Activated naive CD8-positive, alpha-beta T cell treated with anti-CD3 and anti-CD28 coated beads for 36 hours (primary cell): ENCODE measurements around the gene SLC36A3. TPM values are rescaled to one million over a fixed set of nuclear protein-coding genes. Genes with fewer than 3 reads are reported as not detected.
"Not testable (repeated sequence)": the region's sequence is repeated elsewhere in the genome, so short reads cannot be mapped to it uniquely, and the experiment has no call there.

ENCODE experiments used
- DNase-seq: peaks from one replicate; pipeline ENCODE4 v3.0.0; 2021
- H3K27ac Mint-ChIP-seq: one replicate; pipeline ENCODE4 v1.8.0; 2022; ENCODE audit warnings: mild to moderate bottlenecking, moderate library complexity, mixed read lengths
- H3K27me3 Mint-ChIP-seq: one replicate; pipeline ENCODE4 v1.8.0; 2022; ENCODE audit warnings: mild to moderate bottlenecking, mixed read lengths
- H3K36me3 Mint-ChIP-seq: one replicate; pipeline ENCODE4 v1.8.0; 2021; ENCODE audit warnings: mild to moderate bottlenecking, mixed read lengths
- H3K4me1 Mint-ChIP-seq: one replicate; pipeline ENCODE4 v1.8.0; 2021; ENCODE audit warnings: mixed read lengths
- H3K4me3 Mint-ChIP-seq: one replicate; pipeline ENCODE4 v1.8.0; 2022; ENCODE audit warnings: mild to moderate bottlenecking, moderate library complexity, mixed read lengths
- H3K9me3 Mint-ChIP-seq: one replicate; pipeline ENCODE4 v1.8.0; 2022; ENCODE audit warnings: mixed read lengths
- total RNA-seq, 2 experiments: library from RNA; stranded (reverse); gene quantifications; one replicate each; pipeline ENCODE4 v1.2.3, GENCODE V29; 2021

SLC36A3 gene
- total RNA-seq, 2 experiments from 2014 or later = not detected

GRCh38 chr5:151243127-151243526 lies 60.4 kb downstream of the SLC36A3 start:
- Mint-ChIP-seq H3K4me3 (no peak overlapping the region), H3K36me3 (no peaks in the 10 kb centered on the region), H3K27ac (no peak overlapping the region), H3K4me1 (peaks cover 28% of the 10 kb centered on the region), H3K9me3 (no peaks in the 10 kb centered on the region), H3K27me3 (no peaks in the 10 kb centered on the region)
- no peak for DNase-seq

GRCh38 chr5:151240924-151241635 lies 62.5 kb downstream of the SLC36A3 start:
- H3K36me3 Mint-ChIP-seq = no peaks in the 10 kb centered on the region
- H3K4me1 Mint-ChIP-seq = peaks cover 37% of the 10 kb centered on the region
- no peak overlapping the region for H3K27ac Mint-ChIP-seq
- no peaks in the 10 kb centered on the region for H3K9me3 Mint-ChIP-seq
- H3K4me3 Mint-ChIP-seq = no peak overlapping the region
- H3K27me3 Mint-ChIP-seq = no peaks in the 10 kb centered on the region
- no peak for DNase-seq

- not testable (repeated sequence) for H3K27ac Mint-ChIP-seq, H3K4me3 Mint-ChIP-seq, H3K9me3 Mint-ChIP-seq, H3K36me3 Mint-ChIP-seq, H3K27me3 Mint-ChIP-seq, DNase-seq
- H3K4me1 Mint-ChIP-seq = peaks cover 33% of the 10 kb centered on the region
These were observed 63.2 kb downstream of the SLC36A3 start for GRCh38 chr5:151240268-151240835.

DNA sequence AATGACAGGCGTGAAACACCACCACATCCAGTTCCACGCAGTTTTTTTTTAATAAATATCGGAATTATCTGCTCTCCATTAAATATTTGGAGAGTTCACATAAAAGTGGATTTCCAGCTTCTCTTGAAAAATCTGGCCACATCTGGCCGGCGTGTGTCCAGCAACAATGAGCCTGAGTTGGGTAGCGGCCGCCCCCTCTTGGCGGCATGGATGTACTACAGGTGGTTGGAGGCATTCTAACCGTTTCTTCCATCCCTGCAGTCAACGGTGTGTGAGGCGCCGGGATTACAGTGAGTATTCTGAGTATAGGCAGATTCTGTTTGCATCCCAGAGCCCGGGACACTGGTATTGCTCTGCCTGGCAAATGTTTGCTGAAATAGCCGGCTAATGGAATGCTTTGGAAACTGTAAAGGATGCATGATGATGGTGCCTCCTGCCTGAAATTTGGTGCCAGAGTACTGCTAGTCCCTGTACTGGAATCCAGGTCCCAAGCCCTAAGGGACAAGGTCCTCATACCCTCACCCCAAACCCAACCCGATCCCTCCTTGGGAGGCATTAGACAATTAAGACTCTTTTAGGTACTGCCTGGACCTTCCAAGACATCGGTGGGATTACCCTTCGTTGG lies 64.2 kb downstream of the SLC36A3 start:
- H3K4me3 Mint-ChIP-seq = peak overlapping the region; percentile 69
- peaks cover 36% of the 10 kb centered on the region for H3K4me1 Mint-ChIP-seq
- peak; percentile 60 for DNase-seq
- H3K36me3 Mint-ChIP-seq = peaks cover 3% of the 10 kb centered on the region
- H3K27me3 Mint-ChIP-seq = no peaks in the 10 kb centered on the region
- peaks cover 2% of the 10 kb centered on the region for H3K9me3 Mint-ChIP-seq
- no peak overlapping the region for H3K27ac Mint-ChIP-seq

DNA sequence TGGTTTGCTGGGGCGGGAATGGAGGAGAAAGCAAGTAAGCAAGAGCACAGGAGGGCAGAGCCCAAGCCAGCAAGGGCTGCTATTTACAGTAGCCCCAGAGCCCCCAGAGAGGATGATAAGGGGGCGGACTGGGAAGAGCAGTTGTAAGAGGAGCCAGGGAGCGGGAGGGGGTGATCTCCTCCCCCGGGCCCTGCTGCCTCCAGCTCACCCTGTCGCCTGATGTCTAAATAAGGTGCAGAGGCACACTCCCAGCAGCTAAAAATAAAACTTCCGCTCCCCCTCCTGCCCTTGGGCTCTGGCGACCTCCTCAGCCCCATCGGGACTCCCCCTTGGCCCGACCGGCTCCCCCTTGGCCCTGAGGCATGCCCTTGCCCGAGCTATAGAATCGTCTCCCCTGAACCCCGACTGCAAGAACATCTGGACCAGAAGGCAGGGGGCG lies 65.2 kb downstream of the SLC36A3 start:
- Mint-ChIP-seq H3K27ac (peak overlapping the region; percentile 77), H3K27me3 (no peaks in the 10 kb centered on the region), H3K36me3 (peaks cover 3% of the 10 kb centered on the region), H3K9me3 (peaks cover 2% of the 10 kb centered on the region), H3K4me3 (peak overlapping the region; percentile 69), H3K4me1 (peaks cover 34% of the 10 kb centered on the region)
- DNase-seq = no peak

- no peak overlapping the region for H3K4me3 Mint-ChIP-seq
- DNase-seq = no peak
- peaks cover 37% of the 10 kb centered on the region for H3K4me1 Mint-ChIP-seq
- peak overlapping the region; percentile 77 for H3K27ac Mint-ChIP-seq
- H3K9me3 Mint-ChIP-seq = peaks cover 2% of the 10 kb centered on the region
- peaks cover 3% of the 10 kb centered on the region for H3K36me3 Mint-ChIP-seq
- H3K27me3 Mint-ChIP-seq = no peaks in the 10 kb centered on the region
These were observed 65.9 kb downstream of the SLC36A3 start for GRCh38 chr5:151237685-151238084.

GRCh38 chr5:151236888-151237287 lies 66.7 kb downstream of the SLC36A3 start:
- Mint-ChIP-seq H3K27ac (no peak overlapping the region), H3K36me3 (peaks cover 3% of the 10 kb centered on the region), H3K27me3 (no peaks in the 10 kb centered on the region), H3K4me3 (no peak overlapping the region), H3K9me3 (peaks cover 2% of the 10 kb centered on the region), H3K4me1 (peaks cover 37% of the 10 kb centered on the region)
- no peak for DNase-seq

DNA sequence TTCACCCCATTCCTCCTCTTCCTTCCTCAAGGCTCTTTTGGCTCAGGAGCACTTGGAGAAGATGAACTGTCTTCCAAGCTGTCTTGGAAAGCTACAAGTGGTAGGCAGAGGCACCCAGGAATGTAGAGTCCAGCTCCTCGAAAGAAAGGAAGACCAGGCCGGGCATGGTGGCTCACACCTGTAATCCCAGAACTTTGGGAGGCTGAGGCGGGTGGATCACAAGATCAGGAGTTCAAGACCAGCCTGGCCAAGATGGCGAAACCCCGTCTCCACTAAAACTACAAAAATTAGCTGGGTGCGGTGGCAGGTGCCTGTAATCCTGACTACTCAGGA lies 68.4 kb downstream of the SLC36A3 start:
- H3K36me3 Mint-ChIP-seq, DNase-seq, H3K4me3 Mint-ChIP-seq, H3K27ac Mint-ChIP-seq, H3K27me3 Mint-ChIP-seq, H3K9me3 Mint-ChIP-seq: not testable (repeated sequence)
- H3K4me1 Mint-ChIP-seq = peaks cover 37% of the 10 kb centered on the region

GRCh38 chr5:151234476-151235238 lies 68.9 kb downstream of the SLC36A3 start:
- Mint-ChIP-seq H3K27me3 (no peaks in the 10 kb centered on the region), H3K36me3 (peaks cover 3% of the 10 kb centered on the region), H3K27ac (peak overlapping the region; percentile 59), H3K4me1 (peaks cover 37% of the 10 kb centered on the region), H3K9me3 (peaks cover 2% of the 10 kb centered on the region), H3K4me3 (peak overlapping the region; percentile 12)
- DNase-seq = no peak

GRCh38 chr5:151233616-151234085 lies 69.9 kb downstream of the SLC36A3 start:
- Mint-ChIP-seq H3K27ac (no peak overlapping the region), H3K36me3 (peaks cover 3% of the 10 kb centered on the region), H3K4me3 (no peak overlapping the region), H3K27me3 (no peaks in the 10 kb centered on the region), H3K9me3 (peaks cover 2% of the 10 kb centered on the region), H3K4me1 (peaks cover 29% of the 10 kb centered on the region)
- DNase-seq = no peak

DNA sequence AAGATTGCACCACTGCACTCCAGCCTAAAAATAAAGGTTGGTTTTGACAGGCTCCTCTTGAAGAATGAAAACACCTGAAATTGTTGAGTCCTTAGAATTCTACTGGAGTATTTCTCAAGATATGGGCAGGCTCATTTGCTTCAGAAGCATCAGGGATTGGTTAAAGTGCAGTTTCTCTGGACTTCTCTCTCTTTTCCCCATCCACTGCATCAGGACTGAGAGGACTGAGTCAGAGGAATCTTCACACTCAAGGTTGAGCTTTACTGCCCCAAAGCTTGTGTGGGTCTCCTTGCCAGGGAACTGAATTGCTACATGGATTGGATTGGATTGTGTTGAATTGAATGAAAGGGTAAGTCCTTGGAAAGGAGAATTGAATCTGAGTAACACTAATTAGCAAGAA lies 72.2 kb downstream of the SLC36A3 start:
- Mint-ChIP-seq H3K27ac (no peak overlapping the region), H3K27me3 (no peaks in the 10 kb centered on the region), H3K4me1 (peaks cover 18% of the 10 kb centered on the region), H3K36me3 (peaks cover 3% of the 10 kb centered on the region), H3K4me3 (no peak overlapping the region), H3K9me3 (peaks cover 2% of the 10 kb centered on the region)
- DNase-seq = no peak

- no peaks in the 10 kb centered on the region for H3K36me3 Mint-ChIP-seq
- H3K9me3 Mint-ChIP-seq = no peaks in the 10 kb centered on the region
- no peak overlapping the region for H3K4me3 Mint-ChIP-seq
- peaks cover 21% of the 10 kb centered on the region for H3K4me1 Mint-ChIP-seq
- DNase-seq = no peak
- no peaks in the 10 kb centered on the region for H3K27me3 Mint-ChIP-seq
- H3K27ac Mint-ChIP-seq = no peak overlapping the region
These were observed 73.4 kb downstream of the SLC36A3 start for GRCh38 chr5:151230048-151230680.

- H3K27ac Mint-ChIP-seq = no peak overlapping the region
- no peaks in the 10 kb centered on the region for H3K36me3 Mint-ChIP-seq
- no peaks in the 10 kb centered on the region for H3K9me3 Mint-ChIP-seq
- peaks cover 21% of the 10 kb centered on the region for H3K4me1 Mint-ChIP-seq
- H3K4me3 Mint-ChIP-seq = no peak overlapping the region
- H3K27me3 Mint-ChIP-seq = no peaks in the 10 kb centered on the region
- DNase-seq = no peak
These were observed 74.6 kb downstream of the SLC36A3 start for GRCh38 chr5:151228986-151229385.

- DNase-seq = no peak
- H3K4me1 Mint-ChIP-seq = peaks cover 18% of the 10 kb centered on the region
- H3K4me3 Mint-ChIP-seq = no peak overlapping the region
- no peaks in the 10 kb centered on the region for H3K36me3 Mint-ChIP-seq
- no peaks in the 10 kb centered on the region for H3K9me3 Mint-ChIP-seq
- no peaks in the 10 kb centered on the region for H3K27me3 Mint-ChIP-seq
- H3K27ac Mint-ChIP-seq = no peak overlapping the region
These were observed 75.6 kb downstream of the SLC36A3 start for GRCh38 chr5:151227918-151228447.
